Measurements from ENCODE around the gene ZBTB34.

- TF ChIP-seq ZNF324 (tag by site-specific recombination; IDR thresholded peaks at IDR 0.05) (no peak), ZNF157 (tag by site-specific recombination; IDR thresholded peaks at IDR 0.05) (no peak), ZNF274 (IDR thresholded peaks at IDR 0.05; ENCODE audit: low read length) (no peak), ZNF274 (tag by site-specific recombination; IDR thresholded peaks at IDR 0.05; ENCODE audit: borderline replicate concordance) (no peak), KLF10 (tag by site-specific recombination; IDR thresholded peaks at IDR 0.05) (no peak), OVOL3 (tag by site-specific recombination; IDR thresholded peaks at IDR 0.05) (no peak), SCRT1 (tag by site-specific recombination; IDR thresholded peaks at IDR 0.05; ENCODE audit: borderline replicate concordance) (no peak), ZFP37 (tag by site-specific recombination; IDR thresholded peaks at IDR 0.05) (no peak), RBAK (tag by site-specific recombination; IDR thresholded peaks at IDR 0.05) (no peak), ZFP41 (tag by site-specific recombination; IDR thresholded peaks at IDR 0.05; ENCODE audit: borderline replicate concordance) (no peak)
- TF ChIP-seq, protein P1, sequence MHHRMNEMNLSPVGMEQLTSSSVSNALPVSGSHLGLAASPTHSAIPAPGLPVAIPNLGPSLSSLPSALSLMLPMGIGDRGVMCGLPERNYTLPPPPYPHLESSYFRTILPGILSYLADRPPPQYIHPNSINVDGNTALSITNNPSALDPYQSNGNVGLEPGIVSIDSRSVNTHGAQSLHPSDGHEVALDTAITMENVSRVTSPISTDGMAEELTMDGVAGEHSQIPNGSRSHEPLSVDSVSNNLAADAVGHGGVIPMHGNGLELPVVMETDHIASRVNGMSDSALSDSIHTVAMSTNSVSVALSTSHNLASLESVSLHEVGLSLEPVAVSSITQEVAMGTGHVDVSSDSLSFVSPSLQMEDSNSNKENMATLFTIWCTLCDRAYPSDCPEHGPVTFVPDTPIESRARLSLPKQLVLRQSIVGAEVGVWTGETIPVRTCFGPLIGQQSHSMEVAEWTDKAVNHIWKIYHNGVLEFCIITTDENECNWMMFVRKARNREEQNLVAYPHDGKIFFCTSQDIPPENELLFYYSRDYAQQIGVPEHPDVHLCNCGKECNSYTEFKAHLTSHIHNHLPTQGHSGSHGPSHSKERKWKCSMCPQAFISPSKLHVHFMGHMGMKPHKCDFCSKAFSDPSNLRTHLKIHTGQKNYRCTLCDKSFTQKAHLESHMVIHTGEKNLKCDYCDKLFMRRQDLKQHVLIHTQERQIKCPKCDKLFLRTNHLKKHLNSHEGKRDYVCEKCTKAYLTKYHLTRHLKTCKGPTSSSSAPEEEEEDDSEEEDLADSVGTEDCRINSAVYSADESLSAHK (tag by site-specific recombination; IDR thresholded peaks at IDR 0.05): no peak
- TF ChIP-seq, protein P2, sequence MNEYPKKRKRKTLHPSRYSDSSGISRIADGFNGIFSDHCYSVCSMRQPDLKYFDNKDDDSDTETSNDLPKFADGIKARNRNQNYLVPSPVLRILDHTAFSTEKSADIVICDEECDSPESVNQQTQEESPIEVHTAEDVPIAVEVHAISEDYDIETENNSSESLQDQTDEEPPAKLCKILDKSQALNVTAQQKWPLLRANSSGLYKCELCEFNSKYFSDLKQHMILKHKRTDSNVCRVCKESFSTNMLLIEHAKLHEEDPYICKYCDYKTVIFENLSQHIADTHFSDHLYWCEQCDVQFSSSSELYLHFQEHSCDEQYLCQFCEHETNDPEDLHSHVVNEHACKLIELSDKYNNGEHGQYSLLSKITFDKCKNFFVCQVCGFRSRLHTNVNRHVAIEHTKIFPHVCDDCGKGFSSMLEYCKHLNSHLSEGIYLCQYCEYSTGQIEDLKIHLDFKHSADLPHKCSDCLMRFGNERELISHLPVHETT (tag by site-specific recombination; IDR thresholded peaks at IDR 0.05): no peak
Observed at GRCh38 chr9:126862104-126862761, 1.8 kb downstream of the ZBTB34 start.

Measured in HEK293 (cell line).